NCI-H1105 (cell line): ENCODE data around the gene BCL3.
"Not testable (repeated sequence)": the region's sequence is repeated elsewhere in the genome, so short reads cannot be mapped to it uniquely, and the experiment has no call there.

ENCODE experiments used
- DNase-seq: peaks from one replicate; lab custom pipeline; 2025; lab: John Stamatoyannopoulos, UW

Gene BCL3, protein sequence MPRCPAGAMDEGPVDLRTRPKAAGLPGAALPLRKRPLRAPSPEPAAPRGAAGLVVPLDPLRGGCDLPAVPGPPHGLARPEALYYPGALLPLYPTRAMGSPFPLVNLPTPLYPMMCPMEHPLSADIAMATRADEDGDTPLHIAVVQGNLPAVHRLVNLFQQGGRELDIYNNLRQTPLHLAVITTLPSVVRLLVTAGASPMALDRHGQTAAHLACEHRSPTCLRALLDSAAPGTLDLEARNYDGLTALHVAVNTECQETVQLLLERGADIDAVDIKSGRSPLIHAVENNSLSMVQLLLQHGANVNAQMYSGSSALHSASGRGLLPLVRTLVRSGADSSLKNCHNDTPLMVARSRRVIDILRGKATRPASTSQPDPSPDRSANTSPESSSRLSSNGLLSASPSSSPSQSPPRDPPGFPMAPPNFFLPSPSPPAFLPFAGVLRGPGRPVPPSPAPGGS

DNA sequence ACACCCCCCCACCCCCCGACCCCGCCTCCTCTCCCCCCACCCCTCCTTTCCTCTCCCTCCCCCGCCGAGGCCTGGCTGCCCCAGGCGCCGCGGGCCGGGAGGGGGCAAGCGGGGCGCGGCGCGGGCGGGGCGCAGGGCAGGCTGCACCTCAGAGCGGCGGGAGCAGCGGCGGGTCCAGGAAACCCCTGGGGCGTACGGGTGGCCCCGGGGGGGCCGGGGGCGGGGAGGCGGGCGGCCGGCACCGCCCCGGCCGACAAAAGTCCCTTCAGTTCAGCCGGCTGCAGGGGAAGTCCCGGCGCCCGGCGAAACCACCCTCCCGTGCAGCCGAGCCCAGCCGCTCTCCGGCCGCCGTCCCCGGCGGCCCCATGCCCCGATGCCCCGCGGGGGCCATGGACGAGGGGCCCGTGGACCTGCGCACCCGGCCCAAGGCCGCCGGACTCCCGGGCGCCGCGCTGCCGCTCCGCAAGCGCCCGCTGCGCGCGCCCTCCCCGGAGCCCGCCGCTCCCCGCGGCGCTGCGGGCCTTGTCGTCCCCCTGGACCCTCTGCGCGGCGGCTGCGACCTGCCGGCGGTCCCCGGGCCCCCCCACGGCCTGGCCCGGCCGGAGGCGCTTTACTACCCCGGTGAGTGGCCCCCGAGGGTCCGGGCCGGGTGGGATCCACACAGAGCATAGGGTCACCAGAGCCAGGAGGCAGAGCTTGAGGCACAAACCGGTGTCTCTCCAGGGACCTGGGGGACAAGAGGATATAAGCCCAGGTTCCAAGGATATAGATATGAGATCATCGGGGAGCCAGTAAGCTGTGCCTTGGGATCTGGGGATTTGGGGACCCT is at the start of gene BCL3:
Gene BCL3, plus strand, starts transcription at position 283 of the 829 bp plus-strand sequence. Its CDS starts 83 bp downstream, at position 366.
- DNase-seq = no peak

DNA sequence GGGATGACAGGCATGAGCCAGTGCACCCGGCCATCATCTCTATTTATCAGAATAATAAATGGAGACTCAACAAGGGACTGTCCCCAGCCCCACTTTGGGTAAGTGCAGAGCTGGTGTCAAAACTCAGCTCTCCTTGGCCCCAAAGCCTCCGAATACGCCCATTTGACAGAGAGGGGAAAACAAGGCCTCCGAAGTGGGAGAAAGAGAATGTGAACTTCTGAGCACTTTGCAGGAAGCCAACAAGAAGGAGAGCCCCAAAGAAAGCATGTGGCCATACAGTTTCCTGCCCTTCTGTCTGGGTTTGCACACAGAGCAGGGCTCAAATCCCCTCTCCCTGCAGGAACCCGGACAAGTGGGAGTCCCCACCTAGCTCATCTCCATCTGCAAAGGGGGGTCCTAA is 48.0 kb upstream of the BCL3 start:
- DNase-seq = no peak

DNA sequence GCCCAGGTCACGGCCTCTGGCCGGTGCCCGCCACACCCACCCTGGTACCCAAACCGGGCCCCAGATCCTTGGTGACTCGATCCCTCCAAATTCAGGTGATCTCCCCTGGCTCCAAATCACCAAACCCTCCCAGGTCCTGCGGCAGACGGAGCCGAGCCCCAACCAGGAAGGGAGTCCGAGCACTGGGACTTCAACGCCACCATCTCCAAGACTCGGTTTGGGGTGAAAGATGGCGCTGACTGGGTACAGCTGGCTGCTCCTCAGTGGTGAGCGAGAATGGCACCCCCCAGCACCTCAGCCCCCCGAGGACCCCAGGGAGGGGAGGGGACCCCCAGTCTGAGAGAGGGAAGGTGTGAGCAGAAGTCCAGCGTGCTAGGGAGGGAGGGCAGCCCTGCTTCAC is 47.3 kb upstream of the BCL3 start:
- no peak for DNase-seq

DNA sequence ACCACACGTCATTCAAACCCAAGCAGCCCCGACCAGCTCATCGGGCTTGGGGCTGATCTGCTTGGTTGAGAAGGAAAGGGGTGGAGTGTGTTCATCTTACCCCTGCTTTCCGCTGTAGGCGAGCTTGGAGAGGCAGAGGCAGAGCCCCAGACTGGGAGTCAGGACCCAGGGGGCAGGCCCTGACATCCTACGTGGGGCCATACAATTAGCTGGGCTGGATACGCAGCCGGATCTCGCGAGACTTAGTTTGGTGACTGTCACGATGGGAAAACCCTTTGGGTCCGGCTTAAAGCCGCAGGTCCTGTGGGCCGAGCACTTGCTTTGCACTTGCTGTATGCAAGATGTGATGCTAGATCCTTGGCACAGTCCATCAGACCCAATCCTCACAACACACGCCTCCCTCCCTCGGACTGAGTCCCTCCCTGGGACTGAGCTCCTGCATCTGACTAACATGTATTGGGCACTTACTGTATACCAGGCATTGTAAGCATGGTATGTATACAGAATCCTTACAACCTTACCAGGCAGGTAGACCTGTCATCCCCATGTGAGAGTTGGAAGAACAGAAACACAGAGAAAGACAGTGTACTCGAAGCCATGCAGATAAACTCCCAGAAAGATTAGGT is 45.8 kb upstream of the BCL3 start:
- no peak for DNase-seq

DNA sequence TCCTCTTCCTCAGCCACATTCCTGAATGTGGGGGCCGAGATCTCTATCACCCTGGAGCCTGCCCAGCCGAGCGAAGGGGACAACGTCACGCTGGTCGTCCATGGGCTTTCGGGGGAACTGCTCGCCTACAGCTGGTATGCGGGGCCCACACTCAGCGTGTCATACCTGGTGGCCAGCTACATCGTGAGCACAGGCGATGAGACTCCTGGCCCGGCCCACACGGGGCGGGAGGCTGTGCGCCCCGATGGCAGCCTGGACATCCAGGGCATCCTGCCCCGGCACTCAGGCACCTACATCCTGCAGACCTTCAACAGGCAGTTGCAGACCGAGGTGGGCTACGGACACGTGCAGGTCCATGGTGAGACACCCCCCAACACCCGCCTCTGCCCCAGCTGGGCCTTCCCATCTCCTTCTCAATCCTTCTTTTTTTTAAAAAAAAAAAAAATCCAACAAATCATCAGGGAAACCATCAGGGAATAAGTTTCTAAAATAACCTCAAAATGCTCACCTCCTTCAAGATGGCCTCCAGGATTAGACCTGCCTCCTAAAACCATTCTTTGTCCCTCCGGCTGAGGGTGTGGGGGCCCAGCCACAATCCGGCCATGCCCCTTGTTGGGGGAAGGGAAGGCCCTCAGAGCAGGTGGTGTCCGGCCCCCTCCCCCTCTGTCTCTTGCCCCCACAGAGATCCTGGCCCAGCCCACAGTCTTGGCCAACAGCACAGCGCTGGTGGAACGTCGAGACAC is 45.0 kb upstream of the BCL3 start:
- DNase-seq = no peak

DNA sequence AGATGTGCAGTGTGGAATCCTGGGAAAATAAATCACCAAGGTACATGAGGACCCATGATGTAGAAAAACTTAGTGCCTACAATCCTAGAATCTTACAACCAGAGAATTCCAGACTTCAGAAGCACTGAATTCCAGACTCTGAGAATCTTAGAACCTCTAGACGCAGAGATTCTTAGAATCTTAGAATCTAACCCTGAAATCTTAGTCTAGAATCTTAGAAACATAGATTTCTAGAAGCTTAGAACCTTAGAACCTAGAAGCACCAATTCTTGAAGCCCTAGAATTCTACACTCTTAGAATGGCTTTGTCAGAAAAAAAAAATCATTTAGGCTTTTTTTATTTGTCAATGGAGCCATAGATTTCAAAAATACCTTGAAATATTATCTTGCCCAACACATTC is 43.5 kb upstream of the BCL3 start:
- no peak for DNase-seq

DNA sequence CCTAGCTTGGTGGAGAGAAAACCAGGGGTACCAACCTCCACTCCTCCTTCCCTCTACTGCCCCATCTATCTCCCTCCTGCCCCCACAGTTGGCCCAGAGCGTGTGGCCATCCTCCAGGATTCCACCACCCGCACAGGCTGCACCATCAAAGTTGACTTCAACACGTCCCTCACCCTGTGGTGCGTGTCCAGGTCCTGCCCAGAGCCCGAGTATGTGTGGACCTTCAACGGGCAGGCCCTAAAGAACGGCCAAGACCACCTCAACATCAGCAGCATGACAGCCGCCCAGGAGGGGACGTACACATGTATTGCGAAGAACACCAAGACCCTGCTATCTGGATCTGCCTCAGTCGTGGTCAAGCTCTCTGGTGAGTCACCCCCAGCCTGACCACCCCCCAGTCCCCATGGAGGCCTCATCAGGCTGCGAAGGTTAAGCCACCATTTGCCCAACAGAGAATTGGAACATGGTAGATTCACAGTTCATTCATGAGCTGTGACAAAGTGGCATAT is 43.0 kb upstream of the BCL3 start:
- no peak for DNase-seq

DNA sequence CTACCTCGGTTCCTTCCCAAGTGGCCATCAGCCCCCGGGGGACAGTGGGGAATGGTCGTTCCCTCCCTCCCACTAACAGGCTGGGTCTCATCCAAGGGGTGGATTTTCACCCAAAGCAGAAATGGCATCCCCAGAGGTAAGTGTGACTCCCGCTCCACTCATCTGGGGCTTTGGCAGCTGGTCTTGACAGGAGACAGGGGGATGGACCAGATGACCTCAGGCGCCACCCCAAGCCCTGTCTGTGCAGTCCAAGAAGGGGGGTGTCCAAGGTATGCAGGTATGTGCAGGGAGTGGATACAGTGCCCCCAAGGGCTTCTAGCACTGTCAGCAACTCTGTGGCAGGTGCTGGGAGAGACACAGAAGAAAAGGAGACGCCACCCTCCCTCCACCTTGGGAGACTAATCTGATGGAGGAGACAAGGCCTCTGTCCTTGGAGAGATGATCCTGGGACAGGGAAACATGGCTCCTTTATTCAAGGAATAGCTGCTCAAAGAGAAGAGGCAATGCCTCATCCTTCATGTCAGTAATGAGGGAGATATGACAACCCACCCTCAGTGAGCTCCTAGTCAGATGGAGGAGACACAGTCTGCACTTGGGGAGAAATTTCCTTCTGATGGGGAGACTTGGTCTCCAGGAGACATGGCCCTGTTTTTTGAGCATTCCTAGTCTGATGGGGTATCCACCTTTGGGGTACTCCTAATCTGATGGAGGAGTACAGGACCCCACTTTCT is 41.8 kb upstream of the BCL3 start:
- no peak for DNase-seq

DNA sequence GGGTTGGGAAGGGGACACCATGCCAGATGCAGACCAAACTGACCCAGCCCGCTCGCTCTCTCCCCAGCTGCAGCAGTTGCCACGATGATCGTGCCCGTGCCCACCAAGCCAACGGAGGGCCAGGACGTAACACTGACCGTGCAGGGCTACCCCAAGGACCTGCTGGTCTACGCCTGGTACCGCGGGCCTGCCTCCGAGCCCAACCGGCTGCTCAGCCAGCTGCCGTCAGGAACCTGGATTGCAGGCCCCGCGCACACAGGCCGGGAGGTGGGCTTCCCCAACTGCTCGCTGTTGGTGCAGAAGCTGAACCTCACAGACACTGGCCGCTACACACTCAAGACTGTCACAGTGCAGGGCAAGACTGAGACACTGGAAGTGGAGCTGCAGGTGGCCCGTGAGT is 40.7 kb upstream of the BCL3 start:
- no peak for DNase-seq

DNA sequence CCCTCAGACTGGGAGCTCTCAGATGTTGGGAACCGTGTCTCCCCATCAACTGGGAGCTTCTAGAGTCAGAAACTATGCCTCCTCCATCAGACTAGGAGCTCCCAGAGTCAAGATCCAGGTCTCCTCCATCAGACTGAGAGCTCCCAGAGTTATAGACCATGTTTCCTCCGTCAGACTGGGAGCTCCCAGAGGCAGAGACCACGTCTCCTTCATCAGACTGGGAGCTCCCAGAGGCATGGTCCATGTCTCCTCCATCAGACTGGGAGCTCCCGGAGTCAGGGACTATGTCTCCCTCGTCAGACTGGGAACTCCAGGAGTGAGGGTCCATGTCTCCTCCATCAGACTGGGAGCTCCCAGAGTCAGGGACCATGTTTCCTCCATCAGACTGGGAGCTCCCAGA is 39.6 kb upstream of the BCL3 start:
- no peak for DNase-seq

DNA sequence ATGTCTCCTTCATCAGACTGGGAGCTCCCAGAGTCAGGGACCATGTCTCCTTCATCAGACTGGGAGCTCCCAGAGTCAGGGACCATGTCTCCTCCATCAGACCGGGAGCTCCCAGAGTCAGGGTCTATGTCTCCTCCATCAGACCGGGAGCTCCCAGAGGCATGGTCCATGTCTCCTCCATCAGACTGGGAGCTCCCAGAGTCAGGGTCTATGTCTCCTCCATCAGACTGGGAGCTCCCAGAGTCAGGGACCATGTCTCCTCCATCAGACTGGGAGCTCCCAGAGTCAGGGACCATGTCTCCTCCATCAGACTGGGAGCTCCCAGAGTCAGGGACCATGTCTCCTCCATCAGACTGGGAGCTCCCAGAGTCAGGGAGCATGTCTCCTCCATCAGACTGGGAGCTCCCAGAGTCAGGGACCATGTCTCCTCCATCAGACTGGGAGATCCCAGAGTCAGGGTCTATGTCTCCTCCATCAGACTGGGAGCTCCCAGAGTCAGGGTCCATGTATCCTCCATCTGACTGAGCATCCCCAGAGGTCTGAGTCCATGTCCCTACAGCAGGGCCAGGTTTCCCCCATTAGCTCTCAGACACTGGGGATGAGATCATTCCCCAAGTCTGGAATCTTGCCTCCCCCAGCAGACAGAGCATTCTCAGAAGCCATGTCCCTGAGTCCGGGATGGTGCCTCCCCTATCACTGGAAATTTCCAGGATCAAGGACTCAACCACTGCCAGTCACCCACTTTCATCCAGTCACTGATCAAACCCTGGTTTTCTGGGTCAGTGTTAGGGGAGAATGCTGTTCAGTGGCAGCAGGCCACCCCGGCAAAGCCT is 38.9 kb upstream of the BCL3 start:
- DNase-seq = not testable (repeated sequence)

DNA sequence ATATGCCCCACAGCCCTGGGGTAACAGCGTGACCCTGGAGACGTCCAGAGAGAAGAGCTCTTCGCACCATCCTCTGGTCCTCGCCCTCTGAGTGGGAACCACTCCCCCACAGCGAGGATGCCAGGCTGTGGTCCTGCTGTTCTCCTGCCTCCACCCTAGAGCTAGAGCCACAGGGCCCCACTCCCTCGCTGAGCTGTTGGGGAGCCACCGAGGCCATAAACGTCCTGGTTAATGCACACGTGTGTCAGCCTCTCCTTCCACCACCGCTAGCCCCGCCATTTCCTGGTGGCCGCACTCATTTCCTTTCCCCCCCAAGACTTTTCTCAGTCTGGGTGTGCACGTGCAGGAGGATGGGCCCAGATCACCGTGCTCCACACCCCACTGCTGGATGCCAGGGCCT is 38.0 kb upstream of the BCL3 start:
- DNase-seq = no peak

DNA sequence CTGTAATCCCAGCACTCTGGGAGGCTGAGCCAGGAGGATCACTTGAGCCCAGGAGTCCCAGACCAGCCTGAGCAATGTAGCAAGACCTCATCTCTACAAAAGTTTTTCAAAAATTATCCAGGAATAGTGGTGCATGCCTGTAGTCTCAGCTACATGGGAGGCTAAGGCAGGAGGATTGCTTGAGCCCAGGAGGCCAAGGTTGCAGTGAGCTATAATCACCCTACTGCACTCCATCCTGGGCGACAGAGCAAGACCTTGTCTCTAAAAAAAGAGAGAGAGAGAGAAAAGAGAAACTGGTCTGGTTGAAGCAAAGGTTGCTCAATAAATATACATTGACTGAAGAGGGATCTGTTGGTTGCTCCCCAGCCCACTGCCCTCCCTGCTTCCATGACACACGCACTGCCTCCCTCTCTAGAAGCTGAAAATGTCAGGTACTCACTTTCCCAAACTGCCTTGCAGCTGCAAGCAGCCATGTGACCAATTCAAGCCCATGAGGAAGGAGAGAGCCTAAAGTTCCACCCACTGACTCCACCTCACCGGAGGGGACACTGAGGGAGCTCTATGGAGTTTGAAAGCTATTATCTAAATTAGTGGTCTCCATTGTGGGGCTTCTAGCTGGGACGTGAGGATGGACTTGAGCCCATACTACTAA is 35.5 kb upstream of the BCL3 start:
- no peak for DNase-seq

DNA sequence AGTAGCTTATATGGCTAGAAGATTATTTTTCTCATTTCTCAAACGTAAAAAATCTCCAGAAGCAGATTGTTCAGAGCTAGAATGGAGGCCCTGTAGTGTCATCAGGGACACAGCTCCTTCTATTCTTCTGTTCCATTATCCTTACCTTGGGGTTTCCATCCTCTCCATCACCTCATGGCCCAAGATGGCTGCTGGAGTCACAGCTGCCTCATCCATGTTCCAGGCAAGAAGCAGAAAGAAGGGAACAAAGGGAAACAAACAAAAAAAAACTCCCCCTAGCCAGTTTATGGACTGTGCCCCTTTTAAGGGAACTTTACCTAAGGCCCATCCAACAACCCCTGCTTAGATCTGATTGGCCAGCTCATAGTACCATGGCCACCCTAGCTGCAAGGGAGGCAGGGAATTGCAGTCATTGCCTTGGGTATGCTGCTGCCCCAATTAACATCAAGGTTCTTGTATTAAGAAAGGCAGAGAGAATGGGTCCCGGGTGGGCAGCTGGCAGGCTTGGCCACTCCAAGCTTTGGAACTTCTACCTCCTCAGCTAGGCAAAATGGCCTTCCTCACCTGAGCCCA is 33.8 kb upstream of the BCL3 start:
- DNase-seq = no peak

DNA sequence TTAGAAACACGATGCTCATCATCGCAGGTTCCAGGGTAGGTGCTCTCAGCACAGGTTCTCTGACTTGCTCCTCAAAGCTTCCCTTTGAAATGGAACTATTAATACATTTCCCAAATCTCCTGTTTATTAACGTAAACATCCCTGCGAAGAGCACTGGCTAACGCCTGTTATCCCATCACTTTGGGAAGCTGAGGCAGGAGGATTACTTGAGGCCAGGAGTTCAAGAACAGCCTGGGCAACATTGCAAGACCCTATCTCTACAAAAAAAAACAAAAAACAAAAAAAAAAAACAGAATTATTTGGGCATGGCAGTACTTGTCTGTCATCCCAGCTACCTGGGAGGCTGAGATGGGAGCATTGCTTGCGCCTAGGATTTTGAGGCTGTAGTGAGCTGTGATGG is 30.9 kb upstream of the BCL3 start:
- DNase-seq = no peak

DNA sequence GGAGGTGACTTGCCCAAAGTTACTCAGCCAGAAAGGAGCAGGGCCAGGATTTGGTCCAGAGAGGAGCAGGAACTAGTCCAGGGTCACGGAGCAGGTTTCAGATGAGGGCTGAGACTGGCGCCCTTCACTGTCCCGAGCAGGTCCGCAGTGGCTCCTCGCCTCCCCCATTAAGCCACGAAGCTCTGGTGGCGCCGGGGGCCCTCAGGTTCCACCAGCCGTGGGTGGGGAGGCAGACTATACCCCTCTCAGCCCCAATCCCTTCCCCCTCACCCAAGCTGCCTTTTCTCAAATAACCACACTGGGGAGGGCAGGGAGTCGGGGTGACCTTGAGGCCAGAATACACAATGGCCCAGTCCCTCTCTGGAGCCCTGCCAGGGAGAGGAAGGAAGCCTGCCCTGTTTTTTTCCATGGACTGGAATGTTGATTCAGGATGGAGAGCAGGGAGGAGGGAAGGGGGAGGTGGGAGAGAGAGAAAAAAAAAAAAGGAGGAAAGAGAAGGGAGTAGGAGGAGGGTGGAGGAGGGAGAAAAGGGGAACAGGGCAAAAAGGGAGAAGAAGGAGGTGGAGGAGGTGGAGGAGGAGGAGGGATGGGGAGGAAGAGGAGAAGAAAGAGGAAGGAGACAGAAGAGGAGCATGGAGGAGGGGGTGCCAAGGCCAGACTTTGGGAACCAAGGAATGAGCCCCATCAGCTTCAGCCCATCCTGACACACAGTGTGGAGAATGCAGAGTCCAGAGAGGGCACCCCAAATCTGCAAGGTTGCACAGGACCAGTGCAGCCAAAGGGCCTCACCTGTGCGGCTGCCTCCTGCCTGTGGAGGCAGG is 29.9 kb upstream of the BCL3 start:
- DNase-seq = no peak

DNA sequence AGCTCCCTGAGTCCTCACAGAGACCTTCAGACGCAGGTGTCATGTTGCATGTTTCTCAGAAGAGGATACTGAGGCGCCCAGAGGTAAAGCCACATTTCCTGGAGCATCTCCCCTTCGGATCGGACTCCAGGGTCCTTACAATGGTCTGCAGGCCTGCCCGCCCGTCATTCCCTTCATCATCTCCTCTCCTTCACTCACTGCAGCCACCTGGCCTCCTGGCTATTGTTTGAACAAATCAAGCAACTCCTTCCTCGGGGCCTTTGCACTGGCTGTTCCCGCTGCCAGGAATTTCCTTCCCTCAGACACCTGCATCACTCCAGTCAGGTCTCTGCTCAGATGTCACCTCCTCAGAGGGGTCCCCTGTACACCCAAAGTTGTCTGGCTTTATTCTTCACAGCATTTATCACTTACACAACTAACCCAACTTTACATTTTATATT is 29.2 kb upstream of the BCL3 start:
- DNase-seq = no peak

DNA sequence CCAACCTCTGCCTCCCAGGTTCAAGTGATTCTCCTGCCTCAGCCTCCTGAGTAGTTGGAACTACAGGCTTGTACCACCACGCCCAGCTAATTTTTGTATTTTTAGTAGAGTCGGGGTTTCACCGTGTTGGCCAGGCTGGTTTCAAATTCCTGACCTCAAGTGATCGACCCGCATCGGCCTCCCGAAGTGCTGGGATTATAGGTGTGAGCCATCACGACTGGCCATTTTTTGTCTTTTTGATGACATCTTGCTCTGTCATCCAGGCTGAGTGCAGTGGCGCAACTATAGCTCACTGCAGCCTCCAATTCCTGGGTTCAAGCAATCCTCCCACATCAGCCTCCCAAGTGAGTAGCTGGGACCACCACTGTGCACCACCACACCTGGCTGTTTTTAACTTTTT is 28.1 kb upstream of the BCL3 start:
- not testable (repeated sequence) for DNase-seq
